Activated CD8-positive, alpha-beta T cell treated with anti-CD3 and anti-CD28 coated beads for 36 hours (primary cell): ENCODE measurements around the gene PROM1. TPM values are rescaled to one million over a fixed set of nuclear protein-coding genes. Genes with fewer than 3 reads are reported as not detected.
A peak's percentile ranks its signal among the peaks of the same experiment; 100 is the strongest.

Experiments
- ATAC-seq: fragments of 200-7000 bp; cut with Tn5 transposase; one replicate; pipeline ENCODE4 v1.10.0; 2021; ENCODE audit warnings: mild to moderate bottlenecking, moderate library complexity
- CTCF ChIA-PET: fragments of 350-600 bp; sonication (Branson Sonifier 250); formaldehyde crosslinking; loops from one replicate; lab custom pipeline; 2021; ENCODE audit warnings: antibody characterized with exemption; lab: Charles Lee
- POLR2A ChIA-PET: fragments of 350-600 bp; sonication (Branson Sonifier 250); formaldehyde crosslinking; loops from one replicate; lab custom pipeline; 2021; ENCODE audit warnings: antibody characterized with exemption; lab: Charles Lee
- DNase-seq: peaks from one replicate; pipeline ENCODE4 v3.0.0-alpha.2; 2020
- H3K27ac Mint-ChIP-seq: one replicate; pipeline ENCODE4 v1.8.0; 2021; ENCODE audit warnings: mild to moderate bottlenecking, mixed read lengths
- H3K27me3 Mint-ChIP-seq: one replicate; pipeline ENCODE4 v1.8.0; 2021; ENCODE audit warnings: mixed read lengths
- H3K36me3 Mint-ChIP-seq: one replicate; pipeline ENCODE4 v1.8.0; 2021; ENCODE audit warnings: low read depth, mixed read lengths
- H3K4me1 Mint-ChIP-seq: one replicate; pipeline ENCODE4 v1.8.0; 2021; ENCODE audit warnings: low read depth, mixed read lengths
- H3K4me3 Mint-ChIP-seq: one replicate; pipeline ENCODE4 v1.8.0; 2021; ENCODE audit warnings: mild to moderate bottlenecking, moderate library complexity, mixed read lengths
- H3K9me3 Mint-ChIP-seq: one replicate; pipeline ENCODE4 v1.8.0; 2021; ENCODE audit warnings: mixed read lengths
- CTCF ChIP-seq: fragments of 200-600 bp; IDR thresholded peaks from one replicate; pipeline ENCODE4 v1.8.0; 2022; ENCODE audit warnings: antibody characterized with exemption, mild to moderate bottlenecking
- intact Hi-C: fragments of 100-400 bp; cut with micrococcal nuclease; formaldehyde crosslinking; loops from one replicate; pipeline ENCODE4 v1.10.0; 2022
- total RNA-seq, 2 experiments: library from RNA; stranded (reverse); gene quantifications; one replicate each; pipeline ENCODE4 v1.2.3, GENCODE V29; 2021

The PROM1 gene
- total RNA-seq, 2 experiments from 2014 or later: 0.22 TPM; not detected in 1

GRCh38 chr4:16126714-16127113 is 42.9 kb upstream of the PROM1 start:
- Mint-ChIP-seq H3K4me1 (peaks cover 29% of the 10 kb centered on the region), H3K9me3 (peaks cover 1% of the 10 kb centered on the region), H3K36me3 (no peaks in the 10 kb centered on the region), H3K27ac (no peak overlapping the region), H3K27me3 (no peaks in the 10 kb centered on the region), H3K4me3 (no peak overlapping the region)
- TF ChIP-seq CTCF: no peak
- ATAC-seq (no peak), DNase-seq (no peak)
- ChIA-PET CTCF (no interaction called here), POLR2A (interaction anchor here (1.4 kb wide), 1 partner anchor 31 kb away, joined by 3 read pairs; no protein-coding TSS in a partner anchor)
- intact Hi-C loops: no loop called here

GRCh38 chr4:16125571-16126445 is 42.0 kb upstream of the PROM1 start:
- ATAC-seq (peak; percentile 21), DNase-seq (peak; percentile 38)
- ChIA-PET CTCF (no interaction called here), POLR2A (interaction anchor here (1.4 kb wide), 1 partner anchor 32 kb away, joined by 3 read pairs; no protein-coding TSS in a partner anchor)
- no peak for TF ChIP-seq CTCF
- Mint-ChIP-seq H3K36me3 (no peaks in the 10 kb centered on the region), H3K27ac (peak overlapping the region; percentile 33), H3K9me3 (peaks cover 1% of the 10 kb centered on the region), H3K4me3 (no peak overlapping the region), H3K4me1 (peaks cover 33% of the 10 kb centered on the region), H3K27me3 (no peaks in the 10 kb centered on the region)
- intact Hi-C loops: no loop called here

- H3K4me3 Mint-ChIP-seq: no peak overlapping the region
- no peak for TF ChIP-seq CTCF
- peaks cover 1% of the 10 kb centered on the region for H3K9me3 Mint-ChIP-seq
- DNase-seq (no peak), ATAC-seq (no peak)
- H3K4me1 Mint-ChIP-seq: peaks cover 36% of the 10 kb centered on the region
- no peaks in the 10 kb centered on the region for H3K27me3 Mint-ChIP-seq
- ChIA-PET POLR2A (no interaction called here), CTCF (interaction anchor here (0.5 to 1.4 kb wide), 2 partner anchors 168 to 230 kb away, joined by 3 read pairs; no protein-coding TSS in a partner anchor)
- peak overlapping the region; percentile 72 for H3K27ac Mint-ChIP-seq
- no peaks in the 10 kb centered on the region for H3K36me3 Mint-ChIP-seq
- intact Hi-C loops: no loop called here
Observed at GRCh38 chr4:16124232-16124631, 40.4 kb upstream of the PROM1 start.

- CTCF ChIA-PET: interaction anchor here (0.7 to 1.4 kb wide), 3 partner anchors 73 to 167 kb away, joined by 3 to 7 read pairs (median 3); no protein-coding TSS in a partner anchor
- DNase-seq (peak; percentile 10), ATAC-seq (peak; percentile 25)
- POLR2A ChIA-PET: interaction anchor here (1.0 to 1.1 kb wide), 2 partner anchors 15 to 50 kb away, joined by 3 read pairs; no protein-coding TSS in a partner anchor
- Mint-ChIP-seq H3K9me3 (peaks cover 1% of the 10 kb centered on the region), H3K27ac (peak overlapping the region; percentile 72), H3K4me1 (peaks cover 36% of the 10 kb centered on the region), H3K27me3 (no peaks in the 10 kb centered on the region), H3K4me3 (no peak overlapping the region), H3K36me3 (no peaks in the 10 kb centered on the region)
- intact Hi-C loops: no loop called here
- no peak for TF ChIP-seq CTCF
Observed at GRCh38 chr4:16123356-16124084, 39.7 kb upstream of the PROM1 start.
